ENCODE data around the gene NFYC. TPM values are rescaled to one million over a fixed set of nuclear protein-coding genes. Genes with fewer than 3 reads are reported as not detected.
"Not testable (repeated sequence)": the region's sequence is repeated elsewhere in the genome, so short reads cannot be mapped to it uniquely, and the experiment has no call there.

The NFYC gene
- total RNA-seq, 5 donors from 2014 or later (not counting 1 experiment from before 2014, with no cell fraction given): 50.1 to 60.4 (median 52.9) TPM

DNA sequence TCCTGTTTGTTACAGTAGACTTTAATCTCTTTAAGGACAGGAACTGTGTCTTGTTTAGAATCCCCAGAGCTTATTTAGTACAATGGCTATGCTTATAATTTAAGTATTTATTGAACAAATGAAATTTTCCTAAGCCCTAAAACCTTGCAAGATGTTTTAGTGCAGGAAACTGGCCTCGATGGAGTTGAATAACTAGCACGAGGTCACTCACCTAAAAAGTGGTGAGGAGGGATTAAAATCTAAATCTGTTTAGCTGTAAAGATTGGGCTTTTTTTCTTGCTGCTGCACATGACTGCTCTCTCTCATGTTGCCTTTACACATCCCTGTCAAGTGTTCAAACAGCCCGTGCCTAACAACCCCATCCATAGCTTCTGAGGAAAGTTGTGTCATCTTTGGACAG is 10.2 kb downstream of the NFYC start:
- DNase-seq: no peak
- POLR2A ChIA-PET: interaction anchor here in 1 of 2 donors (0.7 kb wide), 1 partner anchor 11 kb away, joined by 6 read pairs; no protein-coding TSS in a partner anchor
- H3K27me3 Mint-ChIP-seq: no peaks in the 10 kb centered on the region
- Histone ChIP-seq H3K36me3 (ENCODE audit: control insufficient read depth in 2 of 2, extremely low read depth in 1 of 2, insufficient read depth in 1 of 2, low read length in 1 of 2) (no peaks in the 10 kb centered on the region), H3K4me1 (ENCODE audit: control insufficient read depth in 1 of 2, extremely low read depth in 1 of 2, insufficient read depth in 2 of 2, low read length in 2 of 2) (peaks cover 12 to 18% of the 10 kb centered on the region in 2 experiments), H3K27ac (ENCODE audit: low read length) (no peak overlapping the region), H3K27me3 (replicated peaks in 1 of 2; ENCODE audit: control insufficient read depth in 2 of 2, extremely low read depth in 1 of 2, insufficient read depth in 2 of 2, low read length in 1 of 2) (no peaks in the 10 kb centered on the region), H3K4me3 (ENCODE audit: control insufficient read depth in 1 of 2, extremely low read depth in 1 of 2, low read length in 1 of 2) (no peak overlapping the region), H3K9me3 (no peaks in the 10 kb centered on the region)
- H3K27ac Mint-ChIP-seq: peak overlapping the region in 1 of 2 donors; percentile 44
- WGBS (ENCODE audit: insufficient coverage): no CpG with 5 or more reads among the region's 3 CpGs
- peaks cover 12% of the 10 kb centered on the region for H3K36me3 Mint-ChIP-seq
- H3K9me3 Mint-ChIP-seq: no peaks in the 10 kb centered on the region
- no peak for ATAC-seq (replicated peaks in 1 of 4)
- no peak overlapping the region for H3K4me3 Mint-ChIP-seq
- H3K4me1 Mint-ChIP-seq: peaks cover 62 to 69% (median 66%) of the 10 kb centered on the region in 3 donors
- CTCF ChIA-PET: interaction anchor here in 1 of 2 donors (1.8 kb wide), 1 partner anchor 10 kb away, joined by 7 read pairs; the partner anchor contains the start of gene NFYC

DNA sequence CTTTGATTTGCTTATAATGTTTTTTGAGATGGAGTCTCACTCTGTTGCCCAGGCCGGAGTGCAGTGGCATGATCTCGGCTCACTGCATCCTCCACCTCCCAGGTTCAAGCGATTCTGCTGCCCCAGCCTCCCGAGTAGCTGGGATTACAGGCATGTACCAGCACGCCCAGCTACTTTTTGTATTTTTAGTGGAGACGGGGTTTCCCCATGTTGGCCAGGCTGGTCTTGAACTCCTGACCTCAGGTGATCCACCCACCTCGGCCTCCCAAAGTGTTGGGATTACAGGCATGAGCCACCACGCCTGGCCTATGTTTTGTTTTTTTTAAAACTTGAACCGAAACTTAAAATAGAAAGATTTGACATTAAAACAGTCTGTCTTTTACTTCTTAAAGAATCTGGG is 11.3 kb downstream of the NFYC start:
- not testable (repeated sequence) for H3K27ac ChIP-seq (ENCODE audit: low read length); H3K27ac Mint-ChIP-seq
- peaks cover 50 to 58% (median 55%) of the 10 kb centered on the region in 3 donors for H3K4me1 Mint-ChIP-seq

DNA sequence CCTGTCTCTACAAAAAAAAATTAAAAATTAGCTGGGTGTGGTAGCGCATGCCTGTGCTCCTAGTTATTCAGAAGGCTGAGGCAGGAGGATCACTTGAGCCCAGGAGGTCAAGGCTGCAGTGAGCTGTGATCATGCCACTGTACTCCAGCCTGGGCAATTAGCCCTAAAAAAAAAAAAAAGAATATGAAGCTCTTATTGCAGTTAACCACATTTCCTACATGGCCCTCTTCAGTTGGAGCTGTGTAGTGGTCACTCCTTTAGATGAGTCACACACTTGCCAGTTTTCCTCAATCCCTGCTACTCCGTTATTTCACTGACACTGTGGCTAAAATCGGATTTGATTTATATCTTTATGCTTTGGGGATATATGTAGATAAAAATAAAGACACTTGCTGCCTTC is 11.8 kb downstream of the NFYC start:
- Mint-ChIP-seq H3K27ac (no peak overlapping the region), H3K27me3 (no peaks in the 10 kb centered on the region), H3K36me3 (peaks cover 6% of the 10 kb centered on the region), H3K9me3 (no peaks in the 10 kb centered on the region), H3K4me3 (no peak overlapping the region), H3K4me1 (peaks cover 51 to 62% (median 58%) of the 10 kb centered on the region in 3 donors)
- ATAC-seq (replicated peaks in 1 of 4): no peak
- Histone ChIP-seq H3K9me3 (no peaks in the 10 kb centered on the region), H3K27me3 (replicated peaks in 1 of 2; ENCODE audit: control insufficient read depth in 2 of 2, extremely low read depth in 1 of 2, insufficient read depth in 2 of 2, low read length in 1 of 2) (no peaks in the 10 kb centered on the region), H3K4me3 (ENCODE audit: control insufficient read depth in 1 of 2, extremely low read depth in 1 of 2, low read length in 1 of 2) (no peak overlapping the region), H3K27ac (ENCODE audit: low read length) (no peak overlapping the region), H3K36me3 (ENCODE audit: control insufficient read depth in 2 of 2, extremely low read depth in 1 of 2, insufficient read depth in 1 of 2, low read length in 1 of 2) (no peaks in the 10 kb centered on the region), H3K4me1 (ENCODE audit: control insufficient read depth in 1 of 2, extremely low read depth in 1 of 2, insufficient read depth in 2 of 2, low read length in 2 of 2) (peaks cover 16 to 17% of the 10 kb centered on the region in 2 experiments)
- no peak for DNase-seq
- POLR2A ChIA-PET: interaction anchor here (0.6 to 1.6 kb wide), 4 partner anchors 10 to 628 kb away, joined by 3 to 6 read pairs (median 4); partner anchors contain the start of gene NFYC (in 1 of the 2)
- WGBS (ENCODE audit: insufficient coverage): no CpG with 5 or more reads among the region's 3 CpGs
- CTCF ChIA-PET: interaction anchor here in 1 of 2 donors (1.0 kb wide), 1 partner anchor 10 kb away, joined by 3 read pairs; no protein-coding TSS in a partner anchor

More for the DNA sequence above, 11.3 kb downstream of the NFYC start:
- WGBS (ENCODE audit: insufficient coverage): 100% methylated on average over 3 of the region's 9 CpGs
- H3K4me1 ChIP-seq (ENCODE audit: control insufficient read depth in 1 of 2, extremely low read depth in 1 of 2, insufficient read depth in 2 of 2, low read length in 2 of 2): peaks cover 12 to 17% of the 10 kb centered on the region in 2 experiments
- H3K36me3 ChIP-seq (ENCODE audit: control insufficient read depth in 2 of 2, extremely low read depth in 1 of 2, insufficient read depth in 1 of 2, low read length in 1 of 2); H3K9me3 Mint-ChIP-seq; H3K4me3 ChIP-seq (ENCODE audit: control insufficient read depth in 1 of 2, extremely low read depth in 1 of 2, low read length in 1 of 2); H3K4me3 Mint-ChIP-seq; CTCF ChIA-PET; DNase-seq; ATAC-seq (replicated peaks in 1 of 4); H3K9me3 ChIP-seq; H3K27me3 ChIP-seq (replicated peaks in 1 of 2; ENCODE audit: control insufficient read depth in 2 of 2, extremely low read depth in 1 of 2, insufficient read depth in 2 of 2, low read length in 1 of 2); H3K27me3 Mint-ChIP-seq; H3K36me3 Mint-ChIP-seq: not testable (repeated sequence)
- POLR2A ChIA-PET: interaction anchor here (0.6 to 1.1 kb wide), 3 partner anchors 9 to 628 kb away, joined by 3 to 5 read pairs (median 3); no protein-coding TSS in a partner anchor

DNA sequence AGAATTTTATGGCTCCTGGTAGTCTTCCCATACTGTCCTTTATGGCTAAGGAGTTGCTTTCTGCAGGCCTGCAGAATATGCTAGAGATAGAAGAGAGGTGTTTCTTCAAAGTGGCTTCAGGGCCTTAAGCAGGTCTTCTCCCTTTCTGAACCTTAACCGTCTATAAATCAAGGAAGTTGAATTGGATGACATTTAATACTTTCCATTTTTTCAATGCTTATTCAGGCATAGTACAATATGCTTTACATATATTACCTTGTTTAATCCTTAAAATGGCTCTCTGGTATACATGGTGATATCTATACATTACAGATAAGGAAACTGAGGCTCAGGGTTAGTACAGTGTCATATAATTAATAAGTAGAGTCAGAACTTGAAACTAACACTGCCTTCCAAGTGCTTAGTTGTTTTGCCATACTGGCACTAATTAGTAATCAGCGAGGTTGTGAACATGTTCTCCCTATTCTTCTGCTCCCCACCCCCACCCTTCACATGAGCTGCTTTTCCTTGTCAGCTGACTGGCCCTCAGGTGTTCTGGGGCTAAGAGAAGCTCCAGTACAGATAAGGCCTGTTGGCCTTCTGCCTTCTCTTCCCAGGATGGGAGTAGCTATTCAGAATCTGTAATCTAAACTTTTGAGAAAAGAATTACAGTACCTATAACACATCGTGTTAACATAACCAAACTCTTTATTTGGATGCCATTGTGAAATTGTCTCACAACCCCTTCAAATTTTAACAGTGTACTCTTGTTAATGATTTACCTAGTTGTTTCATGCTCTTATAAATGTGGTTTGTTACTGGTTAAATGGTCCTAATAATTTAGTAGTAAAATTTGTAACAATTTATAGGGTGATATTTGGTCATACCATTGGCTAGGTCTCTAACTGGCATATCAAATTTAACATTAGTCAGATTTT is 13.6 kb downstream of the NFYC start:
- DNase-seq (no peak), ATAC-seq (replicated peaks in 1 of 4) (no peak)
- Mint-ChIP-seq H3K27me3 (no peaks in the 10 kb centered on the region), H3K4me1 (peaks cover 54 to 63% (median 59%) of the 10 kb centered on the region in 3 donors), H3K4me3 (no peak overlapping the region), H3K36me3 (no peaks in the 10 kb centered on the region), H3K9me3 (no peaks in the 10 kb centered on the region), H3K27ac (no peak overlapping the region)
- Histone ChIP-seq H3K4me3 (ENCODE audit: control insufficient read depth in 1 of 2, extremely low read depth in 1 of 2, low read length in 1 of 2) (no peak overlapping the region), H3K4me1 (ENCODE audit: control insufficient read depth in 1 of 2, extremely low read depth in 1 of 2, insufficient read depth in 2 of 2, low read length in 2 of 2) (peaks cover 12 to 20% of the 10 kb centered on the region in 2 experiments), H3K27ac (ENCODE audit: low read length) (no peak overlapping the region), H3K36me3 (ENCODE audit: control insufficient read depth in 2 of 2, extremely low read depth in 1 of 2, insufficient read depth in 1 of 2, low read length in 1 of 2) (no peaks in the 10 kb centered on the region), H3K27me3 (replicated peaks in 1 of 2; ENCODE audit: control insufficient read depth in 2 of 2, extremely low read depth in 1 of 2, insufficient read depth in 2 of 2, low read length in 1 of 2) (no peaks in the 10 kb centered on the region), H3K9me3 (no peaks in the 10 kb centered on the region)
- 100% methylated on average over 1 of the region's 3 CpGs for WGBS (ENCODE audit: insufficient coverage)
- CTCF ChIA-PET: interaction anchor here in 1 of 2 donors (1.2 kb wide), 1 partner anchor 13 kb away, joined by 10 read pairs; the partner anchor contains the start of gene NFYC
- POLR2A ChIA-PET: interaction anchor here in 1 of 2 donors (0.6 to 1.6 kb wide), 3 partner anchors 12 to 40 kb away, joined by 3 to 6 read pairs (median 4); partner anchors contain the start of gene NFYC

DNA sequence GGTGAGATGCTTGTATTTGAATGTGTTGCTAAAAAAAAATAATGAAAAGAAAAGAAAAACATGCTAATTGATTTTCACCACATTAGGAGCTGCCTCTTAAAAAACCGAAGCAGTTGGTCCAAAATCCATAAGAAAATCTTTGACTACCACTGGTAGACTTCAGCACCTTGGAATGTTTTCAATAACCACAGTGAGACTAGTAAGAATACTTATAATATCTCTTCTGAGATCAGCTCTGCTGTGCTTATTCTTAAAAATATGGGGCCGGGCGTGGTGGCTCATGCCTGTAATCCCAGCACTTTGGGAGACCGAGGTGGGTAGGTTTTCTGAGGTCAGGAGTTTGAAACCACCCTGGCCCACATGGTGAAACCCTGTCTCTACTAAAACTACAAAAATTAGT is 15.1 kb downstream of the NFYC start:
- Histone ChIP-seq H3K9me3 (no peaks in the 10 kb centered on the region), H3K36me3 (ENCODE audit: control insufficient read depth in 2 of 2, extremely low read depth in 1 of 2, insufficient read depth in 1 of 2, low read length in 1 of 2) (no peaks in the 10 kb centered on the region), H3K4me1 (ENCODE audit: control insufficient read depth in 1 of 2, extremely low read depth in 1 of 2, insufficient read depth in 2 of 2, low read length in 2 of 2) (peaks cover 21 to 34% of the 10 kb centered on the region in 2 experiments), H3K27ac (ENCODE audit: low read length) (no peak overlapping the region), H3K27me3 (replicated peaks in 1 of 2; ENCODE audit: control insufficient read depth in 2 of 2, extremely low read depth in 1 of 2, insufficient read depth in 2 of 2, low read length in 1 of 2) (no peaks in the 10 kb centered on the region), H3K4me3 (ENCODE audit: control insufficient read depth in 1 of 2, extremely low read depth in 1 of 2, low read length in 1 of 2) (no peak overlapping the region)
- no peaks in the 10 kb centered on the region for H3K9me3 Mint-ChIP-seq
- H3K36me3 Mint-ChIP-seq: peaks cover under 1% of the 10 kb centered on the region
- DNase-seq (no peak), ATAC-seq (replicated peaks in 1 of 4) (no peak)
- POLR2A ChIA-PET: interaction anchor here (0.6 to 1.0 kb wide), 3 partner anchors 14 to 466 kb away, joined by 3 read pairs; partner anchors contain the start of gene NFYC (in 1 of the 2)
- H3K27me3 Mint-ChIP-seq: no peaks in the 10 kb centered on the region
- CTCF ChIA-PET: interaction anchor here in 1 of 2 donors (1.0 kb wide), 1 partner anchor 68 kb away, joined by 3 read pairs; no protein-coding TSS in a partner anchor
- peak overlapping the region; percentile 16 to 65 for H3K27ac Mint-ChIP-seq
- H3K4me1 Mint-ChIP-seq: peaks cover 60 to 69% (median 66%) of the 10 kb centered on the region in 3 donors
- WGBS (ENCODE audit: insufficient coverage): no CpG with 5 or more reads among the region's 4 CpGs
- no peak overlapping the region for H3K4me3 Mint-ChIP-seq

DNA sequence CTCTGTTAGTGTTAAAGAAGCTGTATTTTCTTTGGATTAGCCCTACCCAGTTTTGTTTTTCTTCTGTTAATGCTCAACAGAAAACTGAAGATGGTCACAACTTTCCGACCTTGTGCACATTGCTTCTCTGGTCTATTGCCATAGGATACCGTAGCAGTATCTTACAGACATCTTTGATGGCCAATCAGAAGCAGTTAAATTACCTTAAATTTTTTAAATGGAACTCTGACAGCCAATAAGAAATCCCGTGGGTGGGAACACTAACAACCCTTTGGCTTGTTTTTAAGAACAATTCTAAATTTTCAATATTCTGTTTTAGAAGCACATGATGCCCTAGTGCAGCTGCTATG is 17.2 kb downstream of the NFYC start:
- Mint-ChIP-seq H3K4me1 (peaks cover 67 to 75% (median 73%) of the 10 kb centered on the region in 3 donors), H3K4me3 (peak overlapping the region; percentile 88 to 96 (median 89)), H3K36me3 (peaks cover 9% of the 10 kb centered on the region), H3K9me3 (no peaks in the 10 kb centered on the region), H3K27ac (peak overlapping the region; percentile 90 to 98), H3K27me3 (no peaks in the 10 kb centered on the region)
- peak overlapping the region; percentile 52 to 79 for H3K4me3 ChIP-seq (ENCODE audit: control insufficient read depth in 1 of 2, extremely low read depth in 1 of 2, low read length in 1 of 2)
- H3K27ac ChIP-seq (ENCODE audit: low read length): peak overlapping the region; percentile 80
- H3K9me3 ChIP-seq: no peaks in the 10 kb centered on the region
- ATAC-seq (replicated peaks in 1 of 4) (peak; percentile 78 to 83 (median 79)), DNase-seq (no peak)
- 10% methylated on average over 3 of the region's 3 CpGs for WGBS (ENCODE audit: insufficient coverage)
- H3K27me3 ChIP-seq (replicated peaks in 1 of 2; ENCODE audit: control insufficient read depth in 2 of 2, extremely low read depth in 1 of 2, insufficient read depth in 2 of 2, low read length in 1 of 2): no peaks in the 10 kb centered on the region
- no peaks in the 10 kb centered on the region for H3K36me3 ChIP-seq (ENCODE audit: control insufficient read depth in 2 of 2, extremely low read depth in 1 of 2, insufficient read depth in 1 of 2, low read length in 1 of 2)
- peaks cover 29 to 40% of the 10 kb centered on the region in 2 experiments for H3K4me1 ChIP-seq (ENCODE audit: control insufficient read depth in 1 of 2, extremely low read depth in 1 of 2, insufficient read depth in 2 of 2, low read length in 2 of 2)
- POLR2A ChIA-PET: interaction anchor here (0.6 to 1.8 kb wide), 5 partner anchors 16 to 939 kb away, joined by 3 to 7 read pairs (median 4); partner anchors contain the start of gene NFYC (in 1 of the 2)
- CTCF ChIA-PET: interaction anchor here in 1 of 2 donors (1.0 to 1.5 kb wide), 2 partner anchors 15 to 18 kb away, joined by 3 to 5 read pairs; partner anchors contain the start of gene NFYC

Measured in T-cell (primary cell).